Measurements from ENCODE around the gene ZNF579.

ZNF579 gene

DNA sequence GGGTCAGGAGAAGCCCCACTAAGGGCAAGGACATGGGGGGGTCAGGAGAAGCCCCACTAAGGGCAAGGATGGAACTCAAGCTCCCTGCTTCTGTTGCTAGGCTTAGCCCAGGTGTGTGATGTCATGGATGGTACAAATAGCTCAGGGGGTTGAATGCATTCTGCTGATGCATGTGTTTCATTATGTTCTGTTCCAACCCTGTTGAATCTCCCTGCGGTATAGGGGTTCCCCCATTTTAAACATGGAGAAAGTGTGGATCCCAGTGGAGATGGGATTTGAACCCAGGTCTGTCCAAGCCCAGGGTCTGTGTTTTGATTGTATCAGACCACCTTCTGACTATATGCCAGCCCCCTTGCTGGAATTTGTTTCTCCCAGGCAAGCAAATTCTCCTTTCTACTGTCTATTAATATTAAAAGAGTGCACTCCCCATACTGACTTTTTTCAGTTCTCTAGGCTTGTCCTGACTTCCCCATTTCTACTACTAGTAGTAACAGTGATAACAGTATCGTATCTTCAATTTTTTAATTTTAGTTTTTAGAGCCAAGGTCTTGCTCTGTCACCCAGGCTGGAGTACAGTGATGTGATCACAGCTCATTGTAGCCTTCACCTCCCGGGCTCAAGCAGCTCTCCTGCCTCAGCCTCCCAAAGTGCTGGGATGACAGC is 31.5 kb upstream of the ZNF579 start:
- DNase-seq (ENCODE audit: low spot score), result no peak

DNA sequence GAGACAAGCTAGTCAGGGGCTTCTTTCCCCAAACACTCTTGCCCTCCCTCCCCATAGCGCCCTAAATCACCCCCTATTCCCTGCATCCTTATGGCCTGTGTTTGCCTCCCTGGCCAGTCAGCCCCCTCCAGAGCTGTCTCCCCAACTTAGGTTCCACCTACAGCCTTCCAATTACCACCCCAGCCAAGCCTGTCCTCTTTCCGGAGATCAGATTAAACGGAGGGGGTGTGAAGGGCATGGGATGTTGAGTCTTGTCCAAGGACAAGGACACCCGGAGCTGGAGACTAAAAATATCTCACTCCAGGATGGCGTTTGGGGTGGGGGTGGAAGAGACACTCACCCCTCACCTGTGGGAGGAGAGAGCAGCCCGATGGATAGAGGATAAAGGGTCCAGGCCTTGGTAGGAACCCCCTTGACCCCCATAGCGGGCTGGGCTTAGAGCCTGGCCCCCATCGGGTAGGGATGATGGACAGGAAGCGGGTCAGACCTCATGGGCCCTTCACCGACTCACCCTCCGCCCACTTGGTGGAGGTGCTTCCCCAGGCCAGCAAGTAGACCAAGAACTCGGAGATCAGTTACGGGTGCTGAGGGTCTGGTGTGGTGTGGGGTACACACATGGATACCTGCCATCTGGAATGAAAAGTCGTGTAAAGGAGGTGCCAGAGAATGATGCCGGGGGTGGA is 30.8 kb upstream of the ZNF579 start:
- DNase-seq (ENCODE audit: low spot score), result no peak

DNA sequence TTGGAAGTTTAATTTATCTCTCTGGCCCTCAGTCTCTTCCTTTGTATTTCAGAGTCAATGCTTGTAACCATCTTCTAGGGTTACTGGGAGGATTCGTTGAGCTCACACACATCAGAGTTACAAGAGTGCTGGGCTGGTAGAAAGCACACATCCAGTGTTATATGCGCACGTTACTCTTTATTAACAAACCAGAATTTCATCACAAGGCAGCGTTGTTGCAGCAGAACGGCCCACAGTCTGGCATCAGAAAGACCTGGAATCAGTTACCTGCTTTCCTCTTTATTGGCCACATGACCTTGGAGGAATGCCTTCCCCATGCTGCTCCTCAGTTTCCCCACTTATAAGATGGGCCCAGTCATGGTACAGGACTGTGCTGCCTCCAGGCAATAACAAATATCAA is 28.7 kb upstream of the ZNF579 start:
- no peak for DNase-seq (ENCODE audit: low spot score)

DNA sequence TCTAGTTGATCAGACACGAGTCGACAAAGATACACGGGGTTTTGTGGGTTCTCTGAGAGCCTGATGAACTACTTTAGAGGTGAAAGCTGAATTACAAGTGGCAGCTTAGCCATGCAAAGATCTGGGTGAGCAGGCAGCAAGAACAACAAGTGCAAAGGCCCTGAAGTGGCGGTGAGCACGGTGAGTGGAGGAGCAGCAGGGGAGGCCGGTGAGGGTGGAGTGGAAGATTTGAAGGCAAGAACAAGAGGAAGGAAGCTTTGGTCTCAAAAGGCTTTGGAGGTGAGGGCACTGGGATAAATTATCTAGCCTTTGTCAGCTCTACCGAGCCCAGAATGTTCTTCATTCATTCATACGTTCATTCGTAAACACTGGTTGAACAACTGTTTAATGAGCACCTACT is 26.2 kb upstream of the ZNF579 start:
- no peak for DNase-seq (ENCODE audit: low spot score)

DNA sequence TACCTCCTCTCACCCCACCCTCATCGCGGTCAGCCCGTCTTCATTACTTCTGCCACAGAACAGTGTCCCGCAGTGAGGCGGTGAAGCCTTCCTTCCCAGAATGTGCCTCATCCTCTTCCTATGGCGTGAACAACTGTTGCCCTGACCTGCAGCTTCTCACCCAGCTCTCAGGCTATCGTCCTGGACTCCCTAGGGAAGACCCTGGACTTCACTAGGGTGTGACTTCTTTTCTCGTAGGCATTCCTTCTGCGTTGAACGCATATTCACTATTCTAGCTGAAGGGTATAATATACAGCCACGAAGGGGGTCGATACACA is 25.8 kb upstream of the ZNF579 start:
- no peak for DNase-seq (ENCODE audit: low spot score)

DNA sequence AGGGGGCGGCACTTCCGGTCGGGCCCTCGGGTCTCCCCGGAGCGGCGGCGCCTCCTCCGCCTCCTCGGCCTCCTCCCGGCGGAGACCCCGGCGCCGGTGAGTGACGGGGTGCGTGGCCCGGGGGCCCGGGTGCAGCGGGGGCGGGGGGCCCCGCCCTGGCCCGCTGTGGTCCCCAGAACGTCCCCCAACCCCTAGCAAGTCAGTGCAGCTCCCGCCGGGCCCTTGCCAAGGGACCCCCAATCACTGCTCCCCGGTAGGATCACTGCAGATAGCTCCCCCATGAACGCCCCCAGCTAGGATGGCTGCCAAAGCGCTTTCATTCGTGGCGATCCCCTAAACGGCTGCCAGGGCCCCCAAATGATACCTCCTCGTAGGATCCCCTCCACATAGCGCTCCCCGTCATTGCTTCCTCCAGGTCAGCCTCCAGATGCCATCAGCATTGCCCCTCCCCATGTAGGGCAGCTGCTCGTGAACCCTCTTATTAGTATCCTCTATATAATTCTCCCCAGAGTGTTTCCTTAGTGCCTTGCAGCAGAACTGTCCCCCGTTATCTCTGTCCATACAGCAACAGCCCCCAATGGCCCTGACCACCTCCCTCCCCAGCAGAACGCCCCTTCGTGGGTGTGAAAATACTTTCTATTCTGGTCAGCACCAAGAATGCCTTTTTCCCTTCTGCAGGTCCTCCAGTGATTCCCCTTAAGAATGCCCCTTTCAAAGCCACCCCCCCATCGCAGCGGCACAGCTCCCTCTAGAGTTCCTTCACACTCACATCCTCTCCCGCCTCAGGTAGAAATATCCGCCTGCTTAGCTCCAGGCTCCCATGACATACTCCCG is 25.2 kb upstream of the ZNF579 start, which contains the start of gene ZNF865:
ZNF865 (plus strand) TSS at position 11 of the 834 bp plus-strand sequence. CDS start 7,972 bp downstream, outside the sequence.
- DNase-seq (ENCODE audit: low spot score), result peak; percentile 79

DNA sequence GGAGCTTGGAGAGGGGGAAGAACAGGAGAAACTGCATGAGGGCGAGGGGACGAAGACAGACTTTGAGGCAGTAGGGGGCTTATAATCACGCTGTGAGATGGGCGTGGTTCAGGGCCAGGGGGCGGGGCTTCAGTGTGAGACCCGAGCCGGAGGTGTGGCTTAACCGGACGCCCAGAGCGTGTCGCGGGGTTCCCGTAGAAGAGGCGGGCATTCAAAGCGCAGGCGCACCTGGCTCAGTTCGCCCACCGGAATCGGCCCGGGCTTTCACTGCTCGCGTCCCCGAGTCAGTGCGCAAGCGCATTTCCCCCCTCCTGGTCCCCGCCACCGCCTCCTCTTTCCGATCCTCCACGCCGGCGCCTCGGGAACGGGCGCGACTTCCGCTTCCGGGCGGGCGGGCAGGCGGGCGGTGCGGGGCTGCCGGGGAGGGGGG is 24.6 kb upstream of the ZNF579 start:
- DNase-seq (ENCODE audit: low spot score), result peak; percentile 99

DNA sequence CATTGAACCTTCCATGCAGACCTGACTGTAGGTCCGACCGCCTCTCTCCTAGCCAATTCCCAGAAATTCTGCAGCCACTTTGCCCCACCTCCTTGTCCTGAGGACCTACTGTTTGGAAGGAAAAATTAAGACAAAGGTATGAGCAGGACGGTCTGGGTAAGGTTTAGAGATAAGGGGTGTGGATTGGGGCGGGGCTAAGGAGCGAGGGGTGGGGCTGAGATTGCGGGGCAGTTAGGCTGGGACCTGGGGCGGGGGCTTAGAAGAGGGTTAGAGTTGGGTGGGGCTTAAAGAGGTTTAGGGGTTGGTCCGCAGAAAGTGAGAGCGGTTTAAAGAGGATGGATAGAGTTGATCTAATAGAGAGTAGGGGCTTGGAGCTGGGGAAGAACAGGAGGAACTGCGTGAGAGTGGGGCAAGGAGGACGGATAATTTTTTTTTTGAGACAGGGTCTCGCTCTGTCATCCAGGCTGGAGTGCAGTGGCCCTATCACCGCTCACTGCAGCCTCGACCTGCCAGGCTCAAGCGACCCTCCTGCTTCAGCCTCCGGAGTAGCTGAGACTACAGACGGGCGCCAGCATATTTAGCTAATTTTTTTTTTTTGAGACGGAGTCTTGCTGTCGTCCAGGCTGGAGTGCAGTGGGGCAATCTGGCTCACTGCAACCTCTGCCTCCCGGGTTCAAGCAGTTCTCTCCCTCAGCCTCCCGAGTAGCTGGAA is 23.1 kb upstream of the ZNF579 start:
- no peak for DNase-seq (ENCODE audit: low spot score)

DNA sequence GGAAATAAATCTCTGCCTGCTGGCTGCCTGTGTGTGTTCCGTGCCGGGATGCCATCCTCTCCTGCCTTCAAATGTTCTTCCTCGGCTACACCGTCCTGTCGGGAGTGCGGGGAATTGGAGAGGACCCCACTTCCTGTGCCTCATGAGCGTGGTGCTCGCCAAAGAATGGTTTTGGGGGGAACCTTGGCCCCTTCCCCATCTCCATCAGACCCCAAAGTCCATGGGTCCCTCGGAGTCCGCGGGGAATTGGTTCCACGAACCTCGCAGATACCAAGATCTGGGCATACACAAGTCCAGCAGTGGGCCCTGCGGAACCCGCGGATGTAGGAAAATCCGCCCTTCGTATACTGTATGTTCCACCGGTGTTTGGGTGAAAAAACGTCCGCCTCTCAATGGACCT is 22.5 kb upstream of the ZNF579 start:
- DNase-seq (ENCODE audit: low spot score), result no peak

DNA sequence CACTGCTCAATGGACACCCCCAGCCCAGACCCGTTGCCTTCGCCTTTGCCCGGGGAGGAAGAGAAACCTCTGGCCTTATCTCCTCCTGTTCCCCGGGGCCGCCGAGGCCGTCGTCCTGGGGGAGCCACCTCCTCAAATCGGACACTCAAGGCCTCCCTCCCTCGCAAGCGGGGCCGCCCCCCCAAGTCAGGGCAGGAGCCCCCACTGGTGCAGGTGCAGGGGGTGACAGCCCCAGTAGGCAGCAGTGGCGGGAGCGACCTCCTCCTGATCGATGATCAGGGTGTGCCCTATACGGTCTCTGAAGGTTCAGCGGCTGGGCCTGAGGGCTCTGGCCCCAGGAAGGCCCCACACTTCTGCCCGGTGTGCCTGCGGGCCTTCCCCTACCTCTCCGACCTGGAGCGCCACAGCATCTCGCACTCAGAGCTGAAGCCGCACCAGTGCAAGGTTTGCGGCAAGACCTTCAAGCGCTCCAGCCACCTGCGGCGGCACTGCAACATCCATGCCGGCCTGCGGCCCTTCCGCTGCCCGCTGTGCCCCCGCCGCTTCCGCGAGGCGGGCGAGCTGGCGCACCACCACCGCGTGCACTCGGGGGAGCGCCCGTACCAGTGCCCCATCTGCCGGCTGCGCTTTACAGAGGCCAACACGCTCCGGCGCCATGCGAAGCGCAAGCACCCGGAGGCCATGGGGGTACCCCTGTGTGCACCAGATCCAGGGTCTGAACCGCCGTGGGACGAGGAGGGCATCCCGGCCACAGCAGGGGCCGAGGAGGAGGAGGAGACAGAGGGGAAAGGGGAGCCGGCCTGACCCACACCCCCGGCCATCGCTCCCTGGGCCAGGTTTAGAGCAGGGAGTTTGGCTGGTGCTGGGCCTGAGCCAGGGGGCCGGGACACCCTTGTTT is 21.7 kb upstream of the ZNF579 start:
- DNase-seq (ENCODE audit: low spot score), result no peak

DNA sequence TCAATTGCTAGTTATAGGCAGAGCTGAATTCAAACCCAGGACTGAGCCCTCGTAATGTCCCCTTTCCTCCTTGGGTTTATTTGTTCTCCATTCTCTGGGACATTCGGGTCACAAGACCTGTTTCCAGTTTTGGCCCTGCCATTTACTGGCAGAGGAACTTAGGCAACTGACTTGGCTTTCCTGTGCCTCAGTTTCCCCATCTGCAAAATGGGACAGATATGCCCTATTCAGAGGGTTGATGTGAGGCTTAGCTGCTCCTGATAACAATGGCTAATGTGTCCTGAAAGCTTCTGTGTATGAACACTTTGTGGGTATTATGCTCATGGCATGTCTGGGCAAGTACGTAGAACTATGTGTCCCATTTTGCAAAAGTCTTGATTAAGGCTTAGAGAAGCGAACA is 20.4 kb upstream of the ZNF579 start:
- DNase-seq (ENCODE audit: low spot score), result no peak

DNA sequence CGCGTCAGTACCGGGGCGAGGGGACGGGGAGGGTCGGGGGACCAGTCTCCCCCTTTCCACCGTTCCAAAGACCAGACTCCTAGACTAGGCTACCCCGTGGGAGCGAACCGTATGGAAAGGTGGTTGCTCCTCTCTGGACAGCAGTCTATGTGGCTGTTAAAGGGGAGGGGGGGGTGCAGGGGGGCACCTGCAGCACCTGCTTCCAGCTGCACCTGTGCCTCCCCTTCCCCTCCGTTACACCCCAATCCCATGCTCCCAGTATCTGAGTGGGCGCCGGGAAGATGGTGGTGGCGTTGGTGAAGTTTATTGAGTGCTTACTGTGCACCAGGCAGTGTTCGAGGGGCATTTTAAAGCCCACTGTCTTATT is 20.0 kb upstream of the ZNF579 start:
- no peak for DNase-seq (ENCODE audit: low spot score)

DNA sequence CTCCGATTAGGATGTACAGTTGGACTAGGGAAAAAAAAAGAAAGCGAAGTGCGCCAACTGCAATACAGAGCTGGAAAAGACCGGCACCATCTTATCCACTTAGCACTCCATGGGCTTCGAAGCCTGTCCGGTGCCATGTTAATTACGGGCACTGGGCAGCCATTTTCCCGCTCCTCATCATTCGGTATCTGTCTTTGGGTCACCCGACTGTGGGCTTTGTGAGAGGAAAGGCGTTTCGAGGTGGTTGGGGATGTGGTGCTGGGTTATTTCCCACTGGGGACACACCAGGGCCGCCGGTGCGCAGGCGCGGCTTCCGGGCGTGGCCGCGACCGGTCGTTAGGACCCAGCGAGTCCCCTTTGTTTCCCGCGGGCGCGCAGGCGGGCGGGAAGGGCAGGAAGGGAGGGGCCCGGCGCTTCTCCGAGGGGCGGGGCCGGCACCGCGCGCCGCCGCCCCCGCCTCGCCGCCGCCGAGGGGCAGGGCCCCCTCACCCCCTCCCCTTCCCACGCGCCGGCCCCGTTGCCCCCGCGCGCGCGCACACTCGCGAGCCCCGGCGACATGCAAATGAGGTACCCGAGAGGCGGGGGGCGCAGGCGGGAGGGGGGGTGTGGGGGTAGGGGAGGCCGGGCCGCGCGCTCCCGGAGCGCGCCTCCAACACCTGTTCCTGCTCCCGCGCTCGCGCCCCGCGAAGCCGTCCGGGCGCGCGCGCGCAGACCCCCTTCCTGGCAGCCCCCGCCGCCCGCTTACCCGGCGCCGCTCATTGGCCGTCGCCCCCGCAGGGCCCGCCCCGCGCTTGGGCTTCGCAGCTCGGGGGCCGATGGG is 19.4 kb upstream of the ZNF579 start, which contains the start of gene ZNF524:
ZNF524 (plus strand) TSS at position 447 of the 820 bp plus-strand sequence. CDS start 1,825 bp downstream, outside the sequence.
- peak; percentile 95 for DNase-seq (ENCODE audit: low spot score)

DNA sequence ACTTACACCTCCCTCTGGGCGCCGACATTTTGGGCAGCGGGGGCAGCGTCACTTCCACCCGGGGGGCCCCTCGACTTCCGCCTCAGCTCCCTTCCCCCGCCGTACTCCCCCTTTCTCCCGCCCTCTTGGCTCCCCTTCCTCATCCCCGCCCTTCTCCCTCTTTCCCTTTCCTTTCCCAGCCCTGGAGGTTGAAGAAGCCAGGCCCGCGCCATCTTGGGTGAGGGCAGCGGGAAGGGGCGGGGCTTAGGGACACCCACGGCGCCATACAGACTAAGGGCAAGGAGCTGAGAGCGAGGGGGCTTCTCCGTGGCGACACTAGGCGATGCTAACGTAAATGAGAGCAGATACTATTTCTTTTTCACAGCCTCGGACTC is 18.8 kb upstream of the ZNF579 start, which contains the start of gene FIZ1:
FIZ1 (minus strand) TSS at position 50 of the 374 bp plus-strand sequence. CDS start 1,652 bp downstream, outside the sequence.
- DNase-seq (ENCODE audit: low spot score), result peak; percentile 100

DNA sequence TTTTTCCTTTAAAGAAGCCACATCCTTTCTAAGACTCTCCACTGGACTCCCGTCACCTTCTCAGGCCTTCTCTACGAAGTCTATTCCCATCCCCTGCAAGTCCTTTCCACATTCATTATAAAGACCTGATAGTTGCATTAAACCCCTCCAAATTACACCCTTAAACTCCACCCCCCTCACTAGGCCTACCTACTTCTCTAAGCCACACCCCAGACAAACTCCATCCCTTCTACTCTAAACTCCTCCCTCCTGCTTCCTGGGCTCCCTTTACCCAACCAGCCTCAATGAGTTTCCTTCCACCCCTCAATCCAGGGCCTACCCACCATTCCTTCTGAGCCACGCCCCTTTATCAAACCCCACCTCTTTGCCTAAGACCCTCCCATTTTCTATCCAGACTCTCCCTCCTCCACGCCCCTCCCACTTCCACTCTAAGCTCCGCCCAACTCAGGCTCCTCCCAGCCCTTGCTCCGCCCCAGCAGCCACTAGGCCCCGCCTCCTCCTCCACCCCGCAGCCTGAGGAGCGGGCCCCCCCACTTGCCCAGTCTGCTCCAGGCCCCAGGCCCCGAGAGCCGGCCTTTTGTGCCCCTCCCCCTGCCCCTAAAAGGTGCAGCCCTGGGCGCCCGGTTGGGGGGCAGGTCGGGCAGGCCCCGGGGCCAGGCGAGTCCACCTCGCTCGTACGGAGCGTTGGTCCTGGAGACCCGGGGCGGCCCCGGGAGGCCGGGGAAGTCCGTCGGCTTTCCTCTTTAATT is 18.2 kb upstream of the ZNF579 start:
- DNase-seq (ENCODE audit: low spot score), result peak; percentile 95

DNA sequence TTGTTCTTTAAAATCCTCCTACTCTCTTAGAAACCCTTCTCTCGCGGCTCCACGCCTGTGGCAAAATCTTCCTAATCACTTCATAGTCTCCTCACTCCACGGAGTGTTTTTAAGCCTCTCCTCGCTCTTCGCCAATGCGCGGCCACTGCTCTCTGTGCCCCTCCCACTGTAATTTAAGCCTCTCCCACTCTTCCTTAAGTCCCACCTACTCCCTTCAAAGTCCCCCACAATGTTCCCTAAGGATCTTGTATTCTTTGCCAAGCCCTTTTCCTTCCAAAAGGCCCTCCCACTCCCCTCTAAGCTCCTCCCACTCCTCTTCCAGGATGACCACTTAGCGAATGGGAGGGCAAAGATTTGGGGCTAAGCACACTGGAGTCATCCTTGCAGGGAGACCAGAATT is 17.4 kb upstream of the ZNF579 start:
- DNase-seq (ENCODE audit: low spot score), result no peak

DNA sequence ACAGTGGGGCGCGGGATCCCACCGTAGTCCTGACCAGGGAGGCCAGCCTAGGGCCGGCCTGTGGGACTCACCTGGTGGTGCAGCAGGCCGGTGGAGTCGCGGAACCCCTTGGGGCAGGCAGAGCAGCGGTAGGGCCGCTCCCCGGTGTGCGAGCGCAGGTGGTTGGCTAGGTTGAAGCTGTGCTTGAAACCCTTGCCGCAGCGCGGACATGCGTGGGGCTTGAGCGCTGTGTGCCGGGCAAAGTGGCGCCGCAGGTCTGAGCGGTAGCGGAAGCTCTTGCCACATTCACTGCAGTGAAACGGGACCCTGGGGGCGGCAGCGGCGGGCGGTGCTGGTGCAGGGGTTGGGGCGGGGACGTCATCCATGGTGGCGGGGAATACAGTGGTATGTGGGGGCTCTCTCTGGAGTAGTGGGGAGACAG is 16.9 kb upstream of the ZNF579 start:
- no peak for DNase-seq (ENCODE audit: low spot score)

DNA sequence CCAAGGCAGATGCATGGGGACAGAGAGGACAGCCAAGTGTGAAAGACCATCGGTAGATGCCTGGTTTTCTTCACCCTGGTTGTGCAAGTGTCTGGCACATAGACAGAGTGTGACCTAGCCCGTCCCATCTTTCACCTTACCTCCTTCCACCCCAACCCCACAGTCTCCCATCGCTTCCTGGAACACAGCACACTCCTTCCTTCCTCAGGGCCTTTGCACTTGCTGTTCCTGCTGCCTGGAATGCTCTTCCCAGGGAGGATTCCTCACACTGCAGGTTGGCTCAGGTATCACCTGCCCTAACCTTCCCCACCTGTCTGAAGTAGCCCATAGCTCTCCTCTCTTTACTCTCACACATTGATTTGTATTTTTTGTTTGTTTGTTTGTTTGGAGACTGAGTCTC is 15.7 kb upstream of the ZNF579 start:
- DNase-seq (ENCODE audit: low spot score), result no peak

DNA sequence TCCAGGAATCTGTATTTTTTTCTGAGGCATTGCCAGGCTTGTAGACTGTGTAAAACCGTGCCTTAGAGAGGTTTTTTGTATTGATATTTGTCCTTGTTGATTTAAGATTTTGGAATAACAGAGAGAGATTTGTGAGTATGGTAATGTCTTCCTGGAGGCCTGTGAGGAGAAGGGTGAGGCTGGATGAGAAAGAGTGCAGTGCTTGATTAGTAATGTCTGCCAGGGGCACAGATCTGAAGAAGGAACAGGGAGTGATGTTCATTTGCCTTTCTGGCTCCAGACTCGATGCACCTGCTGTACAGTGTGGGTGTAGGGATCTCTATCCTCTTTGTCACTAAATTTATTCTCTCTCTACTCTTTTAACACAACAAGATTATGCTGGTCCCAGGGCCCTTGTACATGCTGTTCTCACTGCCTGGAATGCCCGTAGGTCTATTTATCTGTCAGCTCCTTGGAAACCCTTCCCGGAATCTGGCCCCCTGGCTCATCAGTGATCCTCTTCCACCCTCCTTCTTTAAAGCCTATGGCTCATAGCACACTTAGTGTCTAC is 14.4 kb upstream of the ZNF579 start:
- DNase-seq (ENCODE audit: low spot score), result no peak
